Sigmoid colon (tissue), 4 donors: ENCODE results near the gene SATB2.

ENCODE experiments used
- EP300 ChIP-seq, 4 donors: sonication (generic); formaldehyde crosslinking; IDR thresholded peaks; one replicate each; pipeline ENCODE4 v1.6.1; 2017; ENCODE audit warnings: antibody characterized with exemption in 4 of 4
- POLR2A ChIP-seq, 2 donors: fragments of 450-650 bp; IDR thresholded peaks; one replicate each; pipeline ENCODE4 v1.6.1; 2016; ENCODE audit warnings: antibody characterized with exemption in 2 of 2, mild to moderate bottlenecking in 2 of 2, moderate library complexity in 2 of 2
- TF ChIP-seq, protein P1 (sequence below), 4 experiments: fragments of 450-650 bp in 3 of 4; fragments of 200-600 bp in 1 of 4; IDR thresholded peaks; one replicate each; pipeline ENCODE4 v1.5.1; 2016 to 2019; ENCODE audit warnings: antibody characterized with exemption in 4 of 4, mild to moderate bottlenecking in 3 of 4, moderate library complexity in 2 of 4

DNA sequence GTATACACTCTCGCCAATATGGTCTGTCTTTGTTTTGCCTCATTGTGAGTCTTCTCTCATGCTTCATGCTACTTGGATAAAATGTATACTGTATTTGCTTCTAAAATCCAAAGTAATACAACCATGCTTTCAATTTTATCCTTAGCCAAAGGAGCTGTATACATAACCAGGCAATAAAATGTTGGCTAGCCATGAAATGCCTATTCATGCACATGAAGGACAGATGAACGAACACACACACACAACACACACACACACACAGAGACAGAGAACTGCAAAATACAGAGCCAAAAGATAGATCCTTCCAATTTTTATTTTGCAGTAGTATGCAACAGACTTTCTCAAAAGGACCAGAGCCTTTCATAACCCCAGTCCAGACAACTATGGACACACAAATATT, 113.7 kb downstream of the SATB2 start:
- TF ChIP-seq POLR2A (IDR thresholded peaks at IDR 0.05) (no peak), EP300 (IDR thresholded peaks at IDR 0.05) (no peak)
- TF ChIP-seq, protein P1, sequence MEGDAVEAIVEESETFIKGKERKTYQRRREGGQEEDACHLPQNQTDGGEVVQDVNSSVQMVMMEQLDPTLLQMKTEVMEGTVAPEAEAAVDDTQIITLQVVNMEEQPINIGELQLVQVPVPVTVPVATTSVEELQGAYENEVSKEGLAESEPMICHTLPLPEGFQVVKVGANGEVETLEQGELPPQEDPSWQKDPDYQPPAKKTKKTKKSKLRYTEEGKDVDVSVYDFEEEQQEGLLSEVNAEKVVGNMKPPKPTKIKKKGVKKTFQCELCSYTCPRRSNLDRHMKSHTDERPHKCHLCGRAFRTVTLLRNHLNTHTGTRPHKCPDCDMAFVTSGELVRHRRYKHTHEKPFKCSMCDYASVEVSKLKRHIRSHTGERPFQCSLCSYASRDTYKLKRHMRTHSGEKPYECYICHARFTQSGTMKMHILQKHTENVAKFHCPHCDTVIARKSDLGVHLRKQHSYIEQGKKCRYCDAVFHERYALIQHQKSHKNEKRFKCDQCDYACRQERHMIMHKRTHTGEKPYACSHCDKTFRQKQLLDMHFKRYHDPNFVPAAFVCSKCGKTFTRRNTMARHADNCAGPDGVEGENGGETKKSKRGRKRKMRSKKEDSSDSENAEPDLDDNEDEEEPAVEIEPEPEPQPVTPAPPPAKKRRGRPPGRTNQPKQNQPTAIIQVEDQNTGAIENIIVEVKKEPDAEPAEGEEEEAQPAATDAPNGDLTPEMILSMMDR (IDR thresholded peaks at IDR 0.05) = no peak
